NCI-H1417 treated with DMSO at 0.1 percent for 48 hours (cell line): ENCODE results near the gene WDCP.
"Not testable (repeated sequence)": the region's sequence is repeated elsewhere in the genome, so short reads cannot be mapped to it uniquely, and the experiment has no call there.

Experiments used
- DNase-seq: peaks from one replicate; lab custom pipeline; 2025; lab: John Stamatoyannopoulos, UW

Gene WDCP

GRCh38 chr2:24065341-24065740 is 18.1 kb upstream of the WDCP start:
- DNase-seq, result no peak

- no peak for DNase-seq
Measured at GRCh38 chr2:24058564-24059271, 11.5 kb upstream of the WDCP start.

- DNase-seq, result no peak
Measured at GRCh38 chr2:24055750-24056149, 8.6 kb upstream of the WDCP start.

GRCh38 chr2:24054366-24055010 is 7.3 kb upstream of the WDCP start:
- DNase-seq, result no peak

- DNase-seq, result no peak
Measured at GRCh38 chr2:24052951-24053350, 5.8 kb upstream of the WDCP start.

- DNase-seq, result no peak
Measured at GRCh38 chr2:24051833-24052232, 4.6 kb upstream of the WDCP start.

- DNase-seq, result no peak
Measured at GRCh38 chr2:24050041-24050979, 3.1 kb upstream of the WDCP start.

- no peak for DNase-seq
Measured at GRCh38 chr2:24049485-24050021, 2.4 kb upstream of the WDCP start, which contains the start of gene FKBP1B. TSS of gene FKBP1B (plus strand) at chr2:24049741. CDS start at chr2:24049850, 109 bp downstream.

GRCh38 chr2:24048769-24049484 is 1.7 kb upstream of the WDCP start:
- DNase-seq, result no peak

GRCh38 chr2:24047703-24048033 is 477 bp upstream of the WDCP start:
- DNase-seq, result no peak

- no peak for DNase-seq
Measured at GRCh38 chr2:24046599-24046929, 627 bp downstream of the WDCP start.

- DNase-seq, result no peak
Measured at GRCh38 chr2:24045511-24046508, 1.4 kb downstream of the WDCP start.

GRCh38 chr2:24043133-24043532 is 4.1 kb downstream of the WDCP start:
- not testable (repeated sequence) for DNase-seq

GRCh38 chr2:24040511-24040910 is 6.7 kb downstream of the WDCP start:
- DNase-seq, result no peak

- DNase-seq, result no peak
Measured at GRCh38 chr2:24038786-24039499, 8.2 kb downstream of the WDCP start.

- no peak for DNase-seq
Measured at GRCh38 chr2:24026233-24026632, 21.0 kb downstream of the WDCP start.

- DNase-seq, result no peak
Measured at GRCh38 chr2:24024996-24025663, 22.1 kb downstream of the WDCP start.

GRCh38 chr2:24024018-24024417 is 23.2 kb downstream of the WDCP start:
- DNase-seq, result no peak

- DNase-seq, result no peak
Measured at GRCh38 chr2:24022975-24023575, 24.1 kb downstream of the WDCP start.
